Esophagus squamous epithelium (tissue), 4 donors: Measurements from ENCODE around the gene CITED2.

Experiments used
- POLR2A ChIP-seq, 4 donors: fragments of 450-650 bp; IDR thresholded peaks; one replicate each; pipeline ENCODE4 v1.6.1; 2017; ENCODE audit warnings: antibody characterized with exemption in 4 of 4, mild to moderate bottlenecking in 4 of 4, moderate library complexity in 3 of 4
- TF ChIP-seq, protein P1 (sequence below), 6 experiments: fragments of 450-650 bp in 4 of 6; fragments of 200-600 bp in 2 of 6; sonication (generic) in 2 of 6; IDR thresholded peaks; one replicate each; pipeline ENCODE4 v1.5.1; 2016 to 2019; ENCODE audit warnings: antibody characterized with exemption in 6 of 6, mild to moderate bottlenecking in 4 of 6, moderate library complexity in 4 of 6

- TF ChIP-seq, protein P1, sequence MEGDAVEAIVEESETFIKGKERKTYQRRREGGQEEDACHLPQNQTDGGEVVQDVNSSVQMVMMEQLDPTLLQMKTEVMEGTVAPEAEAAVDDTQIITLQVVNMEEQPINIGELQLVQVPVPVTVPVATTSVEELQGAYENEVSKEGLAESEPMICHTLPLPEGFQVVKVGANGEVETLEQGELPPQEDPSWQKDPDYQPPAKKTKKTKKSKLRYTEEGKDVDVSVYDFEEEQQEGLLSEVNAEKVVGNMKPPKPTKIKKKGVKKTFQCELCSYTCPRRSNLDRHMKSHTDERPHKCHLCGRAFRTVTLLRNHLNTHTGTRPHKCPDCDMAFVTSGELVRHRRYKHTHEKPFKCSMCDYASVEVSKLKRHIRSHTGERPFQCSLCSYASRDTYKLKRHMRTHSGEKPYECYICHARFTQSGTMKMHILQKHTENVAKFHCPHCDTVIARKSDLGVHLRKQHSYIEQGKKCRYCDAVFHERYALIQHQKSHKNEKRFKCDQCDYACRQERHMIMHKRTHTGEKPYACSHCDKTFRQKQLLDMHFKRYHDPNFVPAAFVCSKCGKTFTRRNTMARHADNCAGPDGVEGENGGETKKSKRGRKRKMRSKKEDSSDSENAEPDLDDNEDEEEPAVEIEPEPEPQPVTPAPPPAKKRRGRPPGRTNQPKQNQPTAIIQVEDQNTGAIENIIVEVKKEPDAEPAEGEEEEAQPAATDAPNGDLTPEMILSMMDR (IDR thresholded peaks at IDR 0.05) = no peak
- no peak for TF ChIP-seq POLR2A (IDR thresholded peaks at IDR 0.05)
Observed at GRCh38 chr6:139422105-139423036, 47.9 kb upstream of the CITED2 start.
